ENCODE measurements around the gene MGARP. TPM values are rescaled to one million over a fixed set of nuclear protein-coding genes. Genes with fewer than 3 reads are reported as not detected.

Gene MGARP
- total RNA-seq, result 0.94 TPM

GRCh38 chr4:139279760-139280620 lies at the start of gene MGARP:
Gene MGARP, minus strand, starts transcription at chr4:139280225. Its CDS starts 67 bp downstream, at chr4:139280158.

DNA sequence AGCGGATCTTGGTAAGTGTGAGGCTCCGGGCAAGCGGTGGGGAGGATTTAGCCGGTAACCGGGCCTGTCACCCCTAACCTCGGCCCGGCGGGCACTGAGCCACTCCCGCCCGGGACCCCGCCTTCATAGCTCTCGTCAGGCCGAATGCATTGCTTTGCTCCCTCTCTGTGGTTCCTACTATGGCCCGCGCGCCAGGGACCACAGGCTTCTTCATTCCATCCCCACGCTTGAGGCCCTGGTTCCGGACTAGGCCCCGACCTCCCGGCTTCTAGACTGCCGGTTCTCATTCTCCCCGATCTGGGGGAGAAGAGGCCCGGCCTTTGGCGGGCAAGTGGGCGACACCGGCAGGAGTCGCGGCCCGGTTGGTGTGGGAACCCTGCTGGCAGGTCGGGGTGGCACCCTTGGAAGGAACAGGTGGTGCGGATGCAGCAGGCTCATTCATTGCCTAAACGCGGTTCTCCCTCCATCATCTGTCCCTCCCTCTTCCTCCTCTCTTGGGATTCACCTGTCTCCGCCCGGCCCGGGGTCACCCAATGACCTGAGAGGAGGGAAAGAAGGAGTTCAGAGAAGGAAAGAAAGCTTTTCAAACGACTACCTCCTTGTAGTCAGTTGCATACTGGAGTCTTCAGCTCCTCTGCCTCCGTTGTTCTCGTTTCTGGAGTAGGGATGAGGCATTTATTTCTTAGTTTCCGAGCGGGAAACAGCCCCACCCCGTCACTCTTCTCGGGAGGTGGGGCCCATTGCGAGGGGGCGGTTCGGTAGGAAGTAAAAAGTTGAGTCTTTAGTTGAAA lies 22.0 kb upstream of the MGARP start, which contains the start of gene NDUFC1:
TSS of gene NDUFC1 (minus strand) at position 657 of the 791 bp plus-strand sequence. CDS start 6,679 bp downstream, outside the sequence.

DNA sequence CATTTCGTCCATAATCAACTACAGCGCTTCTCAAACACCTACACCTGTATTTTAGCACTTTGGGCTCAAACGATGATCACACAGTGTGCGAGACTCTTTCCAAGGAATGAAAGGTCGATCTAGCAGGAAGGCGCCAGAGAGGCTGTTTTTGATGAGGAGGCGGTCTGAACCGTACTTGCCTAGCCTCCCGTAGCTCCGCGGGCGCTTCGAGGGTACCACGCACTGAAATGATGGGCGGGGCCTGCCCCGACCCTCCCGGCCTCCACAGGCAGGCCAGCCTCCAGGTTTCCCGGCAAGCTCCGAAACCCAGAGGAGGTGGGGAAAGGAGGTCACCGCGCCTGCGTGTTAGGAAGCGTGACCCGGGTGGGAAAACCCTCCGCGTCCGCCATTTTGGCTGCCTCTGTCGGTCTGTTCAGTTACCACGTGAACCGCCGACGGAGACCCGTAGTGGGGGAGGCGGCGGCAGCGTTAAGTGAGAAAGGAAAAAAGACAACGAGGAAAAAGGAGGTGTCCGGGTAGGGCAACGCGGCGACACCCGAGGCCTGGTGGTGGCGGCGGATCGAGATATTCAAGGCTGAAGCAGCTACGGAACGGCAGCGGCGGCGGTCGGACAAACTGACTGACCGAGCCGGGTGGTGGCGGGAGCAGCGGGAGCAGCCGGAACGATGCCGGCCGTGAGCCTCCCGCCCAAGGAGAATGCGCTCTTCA lies 21.2 kb upstream of the MGARP start, which contains the start of gene NAA15:
TSS of gene NAA15 (plus strand) at position 393 of the 708 bp plus-strand sequence. CDS start at position 666, 273 bp downstream.

Small RNA genes within 50 kb of the gene (small RNA-seq; reads per million reads assigned to genes)
- gene RNU6-1074P (ENCODE audit: low replicate concordance), result not detected
- gene RNU6-1214P (ENCODE audit: low replicate concordance), result not detected
- gene RNU6-506P (ENCODE audit: low replicate concordance), result not detected

Other genes starting within 250 kb of the MGARP start
- 143 TPM for gene ELF2, start 103.0 kb downstream of the MGARP start, total RNA-seq
- gene NAA15, start 21.3 kb upstream of the MGARP start, total RNA-seq, result 59.5 TPM
- 26.0 TPM for gene NDUFC1, start 22.3 kb upstream of the MGARP start, total RNA-seq
- gene RAB33B, start 173.9 kb upstream of the MGARP start, total RNA-seq, result 27.9 TPM

Measured in parietal lobe (tissue), 2 donors.